GM11168 (cell line): Measurements from ENCODE around the gene RAMP3.
"Not testable (repeated sequence)": the region's sequence is repeated elsewhere in the genome, so short reads cannot be mapped to it uniquely, and the experiment has no call there.

ENCODE experiments used
- in situ Hi-C: fragments of 300-500 bp; cut with MboI; formaldehyde crosslinking; loops from one replicate; pipeline ENCODE4 v1.12.0; 2022; ENCODE audit warnings: low sequenced_read_pairs; ENCODE audit not compliant: unreplicated experiment

The RAMP3 gene

DNA sequence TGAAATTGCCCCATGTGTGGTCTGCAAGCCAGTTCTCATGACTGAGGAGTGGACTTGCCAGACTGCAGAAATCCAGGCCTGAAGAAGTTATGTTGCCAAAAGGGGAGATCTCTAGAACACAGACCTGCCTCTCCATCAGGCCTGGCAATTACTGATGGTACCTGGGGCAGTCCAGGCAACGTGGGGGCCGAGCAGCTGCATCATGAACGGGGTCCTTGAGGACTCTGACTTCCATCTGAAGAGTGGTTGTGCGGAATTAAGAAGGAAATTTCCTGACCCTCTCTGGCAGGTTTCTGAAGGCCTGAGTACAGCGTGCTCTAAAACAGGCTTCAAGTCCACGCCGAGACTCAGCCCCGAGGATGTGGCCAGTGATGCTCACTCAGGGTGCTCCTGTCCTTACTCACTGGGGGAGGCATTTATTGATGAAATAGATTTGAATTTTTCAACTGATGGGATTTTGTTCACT is 30.4 kb downstream of the RAMP3 start:
- in situ Hi-C loops, result no loop called here

- in situ Hi-C loops, result no loop called here
Observed at GRCh38 chr7:45188736-45189135, 31.1 kb downstream of the RAMP3 start.

DNA sequence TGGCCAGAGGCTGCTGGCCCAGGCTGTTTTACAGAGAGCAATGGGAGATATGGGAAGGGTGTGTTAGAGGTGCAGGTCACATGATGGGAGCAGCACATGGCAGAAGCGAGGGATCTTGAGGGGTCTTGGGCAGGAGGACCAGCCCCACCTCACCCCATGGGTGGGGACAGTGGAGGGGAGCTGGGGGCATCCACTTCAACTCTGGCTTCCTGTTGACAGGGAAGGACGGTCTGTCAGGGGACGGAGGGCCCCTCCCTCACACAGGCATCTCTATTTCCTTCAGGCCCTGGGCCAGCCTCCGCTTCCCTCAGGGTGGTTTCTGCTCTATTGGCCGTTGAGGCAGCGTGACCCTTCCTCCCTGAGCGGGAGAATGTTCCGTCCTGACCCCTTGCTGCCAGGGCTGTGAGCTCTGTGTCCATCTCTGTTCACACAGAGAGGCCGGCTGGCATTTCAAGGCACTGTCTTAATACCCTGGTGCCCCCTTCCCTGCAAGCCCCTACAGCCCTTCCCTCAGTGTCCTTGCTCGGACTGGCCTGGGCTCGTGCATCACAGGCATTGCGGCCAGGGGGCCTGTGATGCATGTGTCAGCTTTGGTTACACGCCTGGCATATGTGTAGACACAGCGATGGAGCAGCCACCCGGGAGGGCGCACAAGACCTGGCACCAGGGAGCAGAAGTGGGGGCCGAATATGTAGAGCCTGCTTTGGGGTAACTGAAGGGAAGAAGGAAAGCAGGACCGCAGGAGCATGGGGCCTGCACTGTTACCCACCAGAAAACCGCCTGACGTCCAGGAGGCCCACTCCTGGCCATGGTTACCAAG is 31.8 kb downstream of the RAMP3 start:
- in situ Hi-C loops, result no loop called here

DNA sequence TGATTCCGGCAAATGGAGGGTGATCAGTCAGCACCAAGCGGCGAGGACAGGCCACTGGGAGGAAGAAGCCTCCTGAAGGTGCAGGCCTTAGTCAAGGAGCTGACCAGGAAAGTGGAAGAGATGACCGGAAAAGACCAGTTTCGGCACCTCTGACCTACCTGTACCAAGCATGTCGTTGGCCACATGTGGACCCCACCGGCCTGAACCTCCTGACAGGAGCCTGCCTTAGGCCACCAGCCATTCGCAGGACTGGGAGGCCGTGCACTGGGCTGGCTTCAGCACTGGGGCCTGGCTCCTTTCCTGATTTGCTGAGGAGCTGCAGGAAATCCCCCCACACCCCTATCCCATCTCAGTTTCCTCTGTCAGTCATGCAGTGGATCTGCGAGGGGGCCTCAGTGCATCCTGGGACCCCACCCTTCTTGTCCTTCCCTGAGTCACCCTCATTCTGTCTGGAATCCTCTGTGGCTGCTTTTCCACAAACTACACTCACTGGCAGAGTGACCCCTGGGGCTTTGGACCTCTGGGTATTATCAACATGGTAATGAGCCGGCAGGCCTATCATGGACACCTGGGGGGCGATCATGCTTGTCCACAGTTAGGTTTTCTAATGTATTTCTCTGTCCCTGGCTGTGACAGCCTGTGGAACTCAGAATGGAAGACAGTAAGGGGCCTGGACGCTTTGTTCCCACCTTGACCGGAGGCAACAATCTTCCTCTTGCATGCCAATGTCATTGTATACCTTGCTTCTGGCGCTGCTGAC is 33.0 kb downstream of the RAMP3 start:
- in situ Hi-C loops, result no loop called here

DNA sequence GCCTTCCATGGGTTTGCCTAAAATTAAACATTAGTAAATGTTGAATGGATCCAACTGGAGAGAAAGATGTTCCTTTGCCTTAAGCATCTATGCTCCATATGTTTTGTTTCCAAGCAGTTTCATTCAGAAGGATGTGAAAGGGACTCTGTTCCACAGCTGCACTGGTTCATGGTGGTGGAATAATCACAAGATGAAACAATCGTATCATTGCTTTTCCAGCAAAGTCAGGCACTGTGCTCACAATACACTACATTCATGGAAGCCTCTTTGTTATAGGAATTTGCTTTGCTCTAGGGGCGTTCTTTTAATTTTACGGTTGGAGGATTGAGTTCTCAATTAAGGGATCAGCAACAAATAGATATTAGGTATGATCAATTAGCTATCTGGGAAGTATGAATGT is 33.8 kb downstream of the RAMP3 start:
- in situ Hi-C loops, result no loop called here

GRCh38 chr7:45192621-45193041 is 35.0 kb downstream of the RAMP3 start:
- in situ Hi-C loops, result no loop called here

GRCh38 chr7:45193828-45194227 is 36.2 kb downstream of the RAMP3 start:
- in situ Hi-C loops, result no loop called here

DNA sequence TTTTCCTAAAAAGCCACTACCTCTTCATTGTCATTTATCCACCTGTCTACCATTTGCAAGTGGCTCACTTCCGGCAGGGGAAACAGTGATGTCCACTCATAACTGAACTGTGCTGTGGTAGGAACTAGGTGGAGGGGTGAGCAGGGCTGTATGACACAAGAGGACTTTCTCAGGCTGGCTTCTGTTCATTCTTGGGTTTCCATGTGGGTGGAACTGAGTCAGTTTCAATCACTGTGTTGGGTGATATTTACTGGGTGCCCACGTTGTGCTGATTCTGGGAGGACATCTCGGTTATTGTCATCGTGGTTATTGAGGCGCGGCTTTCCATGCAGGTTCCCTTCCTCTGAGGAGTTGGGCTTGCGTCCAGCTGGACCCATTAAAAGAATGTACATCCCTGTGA is 38.8 kb downstream of the RAMP3 start:
- in situ Hi-C loops, result no loop called here

- in situ Hi-C loops, result no loop called here
Observed at GRCh38 chr7:45197461-45197860, 39.9 kb downstream of the RAMP3 start.

GRCh38 chr7:45198986-45199385 is 41.4 kb downstream of the RAMP3 start:
- in situ Hi-C loops, result no loop called here

DNA sequence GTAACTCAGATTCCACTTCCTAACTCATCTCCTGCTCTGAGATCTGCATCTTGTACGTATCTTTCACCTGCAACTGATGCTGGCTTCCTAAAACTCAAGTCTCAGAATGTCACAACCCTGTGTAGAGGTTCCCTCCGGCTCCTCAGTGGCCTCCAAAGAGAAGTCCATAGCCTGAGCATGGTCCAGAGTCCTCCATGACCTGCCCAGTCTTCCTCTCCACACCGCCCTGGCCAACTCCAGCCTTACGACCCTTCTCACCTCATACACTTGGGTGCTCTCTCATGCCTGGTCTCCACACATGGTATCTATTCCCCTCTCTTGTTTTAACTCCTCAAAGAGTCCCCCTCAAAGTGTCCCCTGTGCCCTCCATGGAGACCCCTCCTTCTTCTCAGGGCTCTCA is 41.9 kb downstream of the RAMP3 start:
- in situ Hi-C loops, result no loop called here

DNA sequence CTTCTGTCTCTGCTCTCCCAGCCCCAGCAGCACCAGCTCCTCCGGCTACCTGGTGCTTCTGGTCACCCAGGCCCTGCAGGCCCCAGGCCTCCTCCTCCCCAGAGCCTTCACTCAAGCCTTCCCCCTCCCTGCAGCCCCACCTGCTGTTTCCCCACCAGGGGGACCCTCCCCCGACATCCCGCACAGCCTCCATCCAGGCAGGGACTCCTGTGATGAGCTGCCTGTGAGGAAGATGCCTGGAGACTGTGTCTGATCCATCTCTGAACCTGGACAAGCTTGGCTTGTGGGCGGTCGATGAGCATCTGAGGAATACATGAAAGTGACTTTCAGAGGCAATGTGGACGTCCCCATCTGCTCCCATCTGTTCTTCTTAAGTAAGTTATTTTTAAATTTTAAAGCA is 45.0 kb downstream of the RAMP3 start:
- in situ Hi-C loops, result no loop called here

DNA sequence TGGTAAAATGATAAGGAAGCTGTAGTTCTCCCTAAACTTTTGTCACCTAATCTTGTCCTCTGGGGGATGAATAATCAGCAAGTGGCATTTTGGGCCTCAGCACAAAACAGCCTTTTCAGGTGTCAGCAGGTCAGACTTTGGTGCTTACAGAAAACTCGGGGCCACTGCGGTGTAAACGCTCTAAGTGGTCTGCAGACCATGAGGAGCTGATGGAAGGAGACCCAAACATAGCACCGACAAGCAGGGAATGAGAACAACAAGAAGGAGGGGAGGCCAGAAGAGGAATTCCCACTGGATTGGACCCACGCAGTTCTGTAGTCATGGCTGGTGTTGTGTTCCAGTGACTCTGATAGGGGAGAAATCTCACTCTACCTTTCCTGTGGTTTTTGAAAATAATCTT is 45.4 kb downstream of the RAMP3 start:
- in situ Hi-C loops, result no loop called here

GRCh38 chr7:45203459-45203858 is 45.9 kb downstream of the RAMP3 start:
- in situ Hi-C loops, result no loop called here

DNA sequence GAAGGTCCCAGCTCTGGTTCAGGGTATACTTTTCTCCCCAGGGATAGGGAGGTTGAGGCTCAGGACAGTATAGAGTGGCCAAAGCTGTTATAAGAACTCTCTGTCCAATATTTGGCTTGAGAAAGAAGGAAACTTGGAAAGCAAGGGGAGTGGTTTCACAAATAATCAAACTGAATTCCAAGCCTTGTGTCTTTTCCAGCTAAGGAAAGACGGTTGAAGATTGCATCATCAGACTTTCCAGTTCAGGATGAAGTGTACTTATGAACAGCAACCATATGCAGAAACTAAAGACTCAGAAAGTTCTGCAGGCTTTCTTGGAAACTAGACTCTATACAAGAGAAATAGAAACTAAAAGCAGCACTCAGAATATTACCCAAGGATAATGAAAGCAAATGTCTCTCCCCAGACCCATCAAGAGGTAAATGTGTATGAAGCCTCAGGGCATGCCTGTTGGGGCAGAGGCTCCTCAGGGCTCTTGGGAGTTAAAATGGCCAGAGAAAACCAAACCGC is 46.4 kb downstream of the RAMP3 start:
- in situ Hi-C loops, result no loop called here

DNA sequence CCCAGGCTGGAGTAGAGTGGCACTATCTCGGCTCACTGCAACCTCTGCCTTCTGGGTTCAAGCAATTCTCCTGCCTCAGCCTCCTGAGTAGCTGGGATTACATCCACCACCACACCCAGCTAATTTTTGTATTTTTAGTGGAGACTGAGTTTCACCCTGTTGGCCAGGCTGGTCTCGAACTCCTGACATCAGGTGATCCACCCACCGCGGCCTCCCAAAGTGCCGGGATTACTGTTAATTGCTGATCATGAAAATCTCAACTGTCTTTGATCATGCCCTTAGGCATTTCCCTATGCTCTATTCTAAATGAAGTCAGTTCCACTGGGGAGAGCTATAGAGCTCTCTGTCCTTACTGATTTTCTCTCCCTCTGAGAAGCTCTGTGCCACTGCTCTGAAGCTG is 48.7 kb downstream of the RAMP3 start:
- in situ Hi-C loops, result not testable (repeated sequence)

DNA sequence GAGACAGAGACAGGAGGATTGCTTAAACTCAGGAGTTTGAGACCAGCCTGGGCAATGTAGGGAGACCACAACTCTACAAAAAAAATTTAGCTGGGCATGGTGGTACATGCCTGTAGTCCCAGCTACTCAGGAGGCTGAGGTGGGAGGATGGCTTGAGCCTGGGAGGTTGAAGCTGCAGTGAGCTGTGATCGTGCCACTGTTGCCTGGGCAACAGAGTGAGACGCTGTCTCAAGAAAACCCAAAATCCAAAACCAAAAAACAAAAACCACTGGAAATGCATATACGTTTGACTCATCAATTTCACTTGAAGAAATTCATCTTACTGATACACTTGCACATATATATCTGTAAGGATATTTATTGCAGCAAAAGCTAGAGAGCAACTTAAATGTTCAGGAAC is 52.3 kb downstream of the RAMP3 start:
- in situ Hi-C loops, result not testable (repeated sequence)

DNA sequence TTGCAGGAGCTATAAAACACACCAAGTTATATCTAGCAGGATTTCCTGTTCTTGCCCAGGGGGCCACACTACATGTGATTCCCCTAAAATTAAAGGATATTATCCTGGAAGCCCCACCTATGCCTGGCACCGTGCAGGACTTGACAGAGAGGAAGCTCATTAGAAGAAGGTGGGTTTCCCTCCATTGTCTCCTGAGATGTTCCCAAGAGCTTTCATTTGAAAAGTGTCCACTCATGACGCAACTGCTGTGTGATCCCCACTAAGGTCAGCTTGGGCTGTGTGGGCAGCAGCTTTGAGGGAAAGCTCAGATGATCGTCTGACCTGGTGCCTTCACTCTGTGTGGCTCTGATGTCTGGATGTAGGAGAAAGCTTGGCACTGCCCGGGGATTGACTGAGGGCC is 53.5 kb downstream of the RAMP3 start:
- in situ Hi-C loops, result no loop called here

DNA sequence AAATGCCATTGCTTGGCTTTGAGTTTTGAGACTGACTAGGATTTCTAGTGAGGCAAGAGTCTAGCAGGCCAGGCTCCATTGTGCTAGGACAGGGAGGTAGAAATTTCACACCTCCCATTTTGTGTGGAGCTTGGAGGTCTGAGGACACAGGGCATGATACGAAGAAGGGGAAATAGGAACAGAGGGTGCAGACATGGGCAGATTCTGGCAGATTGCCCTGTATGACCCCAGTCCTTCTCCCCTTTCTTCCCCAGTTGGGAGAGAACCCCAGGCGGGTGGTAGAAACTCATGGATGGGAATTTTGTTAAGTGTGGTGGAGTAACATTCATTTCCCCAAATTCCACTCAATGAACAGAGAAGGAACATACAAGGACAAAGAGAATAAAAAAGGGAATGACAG is 54.4 kb downstream of the RAMP3 start:
- in situ Hi-C loops, result no loop called here

DNA sequence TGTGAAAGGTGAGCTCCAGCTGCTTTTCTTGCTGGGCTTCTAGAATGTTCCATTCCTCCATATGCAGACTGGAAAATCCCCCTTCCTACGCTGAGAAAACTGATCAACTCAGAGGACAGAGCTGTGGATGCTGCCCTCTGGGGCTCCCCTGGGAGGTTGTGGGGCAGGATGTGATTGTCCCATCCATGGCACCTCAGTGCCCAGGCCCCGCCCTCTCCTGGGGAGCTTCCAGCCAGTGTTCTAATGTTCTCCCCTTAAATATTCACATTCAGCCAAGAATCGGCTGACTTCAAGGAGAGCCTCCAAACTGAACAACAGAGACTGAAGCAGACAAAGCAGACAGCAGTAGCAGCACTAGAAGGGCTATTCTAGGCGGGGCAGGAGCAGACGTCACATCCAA is 55.0 kb downstream of the RAMP3 start:
- in situ Hi-C loops, result no loop called here

DNA sequence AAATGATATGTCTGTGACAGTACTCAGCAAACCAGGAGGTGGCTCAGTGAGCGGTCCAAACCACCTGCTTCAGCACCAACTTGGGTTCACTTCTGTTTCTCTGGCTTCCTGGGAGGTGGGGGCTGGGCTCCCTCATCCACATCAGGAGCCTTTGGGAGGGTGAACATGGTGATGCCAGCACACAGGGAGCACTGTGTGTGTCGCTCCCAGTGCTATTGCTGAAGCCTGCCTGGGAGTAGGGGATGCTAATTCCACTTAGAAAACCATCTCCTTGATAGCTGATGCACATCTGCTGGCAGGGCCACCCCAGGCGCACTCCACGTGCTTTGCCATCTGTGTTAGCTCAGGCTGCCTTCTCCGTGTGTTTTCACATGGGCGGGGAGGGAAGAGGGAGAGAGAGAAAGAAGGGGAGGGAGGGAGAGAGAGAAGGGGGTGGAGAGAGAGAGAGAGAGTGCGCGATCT is 58.0 kb downstream of the RAMP3 start:
- in situ Hi-C loops, result no loop called here
